Panc1 (cell line): ENCODE results near the gene FAM216B.

Experiments used
- CTCF ChIP-seq: fragments of 450-650 bp; IDR thresholded peaks from 2 replicates; pipeline ENCODE4 v1.5.1; 2017; ENCODE audit warnings: mild to moderate bottlenecking
- POLR2AphosphoS5 ChIP-seq: IDR thresholded peaks from 2 replicates; pipeline ENCODE4 v1.6.1; 2012; ENCODE audit warnings: mild to moderate bottlenecking, low read depth, low read length, moderate library complexity
- REST ChIP-seq, 2 experiments: IDR thresholded peaks; 2 replicates each; pipeline ENCODE4 v1.6.1; 2011 to 2012; ENCODE audit warnings: low read depth in 2 of 2, control low read depth in 1 of 2, low read length in 1 of 2, mild to moderate bottlenecking in 1 of 2, moderate library complexity in 1 of 2; ENCODE audit not compliant: insufficient read depth in 1 of 2

GRCh38 chr13:42816538-42816937 is 35.2 kb downstream of the FAM216B start:
- TF ChIP-seq CTCF (no peak), POLR2AphosphoS5 (no peak), REST (IDR thresholded peaks at IDR 0.05; ENCODE audit: insufficient read depth in 1 of 2, low read depth in 2 of 2, low read length in 1 of 2) (no peak)
